Tibial nerve (tissue), 4 donors: Measurements from ENCODE around the gene SLC39A13. TPM values are rescaled to one million over a fixed set of nuclear protein-coding genes. Genes with fewer than 3 reads are reported as not detected.
A peak's percentile ranks its signal among the peaks of the same experiment; 100 is the strongest.

Source experiments
- DNase-seq, 2 donors: peaks; one replicate each; pipeline ENCODE4 v3.0.0-alpha.2; 2019; ENCODE audit warnings: low spot score in 2 of 2
- H3K27ac ChIP-seq, 4 donors: fragments of 200-600 bp; sonication (generic) in 3 of 4; one replicate each; pipeline ENCODE4 v1.5.1; 2017 to 2019; ENCODE audit warnings: mild to moderate bottlenecking in 1 of 4
- H3K27me3 ChIP-seq, 2 donors: fragments of 200-600 bp; sonication (generic) in 1 of 2; one replicate each; pipeline versions ENCODE4 v1.5.1 to v1.6.0; 2017 to 2019
- H3K36me3 ChIP-seq, 3 donors: fragments of 200-600 bp; sonication (generic); one replicate each; pipeline ENCODE4 v1.5.1; 2018 to 2019
- H3K4me1 ChIP-seq, 4 donors: fragments of 200-600 bp; sonication (generic) in 3 of 4; one replicate each; pipeline ENCODE4 v1.5.1; 2017 to 2019
- H3K4me3 ChIP-seq, 4 donors: fragments of 200-600 bp; sonication (generic) in 3 of 4; one replicate each; pipeline ENCODE4 v1.5.1; 2017 to 2019; ENCODE audit warnings: mild to moderate bottlenecking in 1 of 4, moderate library complexity in 1 of 4
- H3K9me3 ChIP-seq, 4 donors: fragments of 200-600 bp; sonication (generic) in 3 of 4; one replicate each; pipeline ENCODE4 v1.5.1; 2017 to 2019
- CTCF ChIP-seq, 5 experiments: fragments of 200-600 bp in 3 of 5; fragments of 450-650 bp in 2 of 5; sonication (generic) in 3 of 5; IDR thresholded peaks; one replicate each; pipeline ENCODE4 v1.5.1; 2016 to 2019; ENCODE audit warnings: antibody characterized with exemption in 5 of 5, mild to moderate bottlenecking in 3 of 5, moderate library complexity in 2 of 5
- EP300 ChIP-seq, 2 donors: sonication (generic); formaldehyde crosslinking; IDR thresholded peaks; one replicate each; pipeline ENCODE4 v1.6.1; 2017; ENCODE audit warnings: antibody characterized with exemption in 2 of 2, mild to moderate bottlenecking in 1 of 2
- POLR2A ChIP-seq, 2 donors: fragments of 450-650 bp; IDR thresholded peaks; one replicate each; pipeline ENCODE4 v1.6.1; 2017; ENCODE audit warnings: antibody characterized with exemption in 2 of 2, mild to moderate bottlenecking in 2 of 2, moderate library complexity in 2 of 2
- WGBS, 2 donors: methylation state at CpG; one replicate each; pipeline ENCODE4 v1.1.5; 2018; 5-methylcytosine and 5-hydroxymethylcytosine counted together
- total RNA-seq, 4 donors: library from RNA; depleted of rRNA; stranded (reverse); fragments of >200 nt; gene quantifications; one replicate each; pipeline ENCODE4 v1.1.0, GENCODE V29; 2016

SLC39A13 gene
- total RNA-seq, 4 donors from 2014 or later = 91.6 to 142 (median 116) TPM

DNA sequence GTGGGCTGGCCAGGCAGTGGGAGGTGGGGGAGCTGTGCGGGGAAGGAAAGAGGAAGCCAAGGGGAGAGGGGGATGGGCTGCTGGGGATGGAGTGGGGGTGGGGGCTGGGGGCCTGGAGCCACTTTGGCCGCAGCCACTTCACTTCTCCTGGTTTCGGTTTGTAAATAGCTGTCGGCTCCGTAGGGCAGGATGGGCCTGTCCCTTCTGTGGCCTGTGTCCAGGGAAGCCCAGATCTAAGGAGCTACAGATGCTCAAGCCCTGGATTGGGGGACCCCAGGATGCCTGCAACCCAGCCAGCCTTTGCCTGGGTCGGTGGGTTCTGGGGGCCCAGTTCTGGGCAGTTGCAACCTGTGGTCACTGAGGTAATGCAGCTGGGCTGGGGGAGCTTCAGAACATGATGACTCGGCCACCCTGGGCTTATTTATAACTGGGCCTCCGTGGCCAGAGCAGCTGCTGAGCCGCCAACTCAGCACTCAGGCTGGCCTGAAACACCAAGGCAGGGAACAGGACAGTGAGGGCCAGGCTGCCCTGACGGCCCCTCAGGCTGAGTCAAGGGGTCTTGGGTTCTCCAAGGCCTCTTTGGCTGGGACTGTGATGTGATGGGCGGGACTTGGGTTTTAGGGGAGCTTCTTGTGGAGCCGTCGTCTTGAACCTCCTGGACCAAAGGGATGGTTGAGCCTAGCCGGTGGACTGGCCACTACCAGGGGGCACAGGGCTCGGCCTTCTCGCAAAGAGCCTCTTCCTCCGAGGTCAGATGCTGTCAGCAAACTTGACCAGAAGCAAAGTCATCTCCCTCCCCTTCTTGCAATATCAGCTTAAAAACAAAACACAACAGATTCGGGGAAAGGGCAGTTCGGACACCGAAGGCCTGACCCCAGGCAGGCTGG lies 15.0 kb upstream of the SLC39A13 start:
- Histone ChIP-seq H3K4me1 (peaks cover 0 to 23% (median 0%) of the 10 kb centered on the region in 4 donors), H3K36me3 (no peaks in the 10 kb centered on the region), H3K4me3 (peak overlapping the region in 1 of 4 donors; percentile 28), H3K27me3 (no peaks in the 10 kb centered on the region), H3K27ac (peak overlapping the region in 3 of 4 donors; percentile 80 to 89 (median 87)), H3K9me3 (no peaks in the 10 kb centered on the region)
- TF ChIP-seq EP300 (IDR thresholded peaks at IDR 0.05) (no peak), CTCF (IDR thresholded peaks at IDR 0.05) (no peak), POLR2A (IDR thresholded peaks at IDR 0.05) (no peak)
- WGBS, 2 donors = 61 to 62% methylated on average over 10 to 17 of the region's 20 CpGs
- no peak for DNase-seq

DNA sequence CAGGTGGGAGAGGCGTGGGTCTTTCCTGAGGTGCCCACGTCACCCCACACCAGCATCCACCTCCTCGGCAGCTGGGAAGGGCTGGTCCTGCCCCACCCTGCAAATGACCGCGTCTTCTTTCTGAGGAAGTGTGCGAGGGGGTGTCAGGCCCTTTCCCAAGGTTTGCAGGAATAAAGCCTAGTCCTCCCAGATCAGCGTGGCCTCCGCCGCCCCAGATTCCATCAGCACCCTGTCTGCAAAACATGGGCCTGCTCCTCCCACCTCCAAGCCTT lies 14.4 kb upstream of the SLC39A13 start:
- H3K9me3 ChIP-seq = no peaks in the 10 kb centered on the region
- WGBS, 2 donors = 86 to 97% methylated on average over 6 to 9 of the region's 9 CpGs
- H3K27me3 ChIP-seq = no peaks in the 10 kb centered on the region
- no peak for DNase-seq
- H3K4me1 ChIP-seq = peaks cover 0 to 23% (median 0%) of the 10 kb centered on the region in 4 donors
- peak overlapping the region in 1 of 4 donors; percentile 28 for H3K4me3 ChIP-seq
- TF ChIP-seq POLR2A (IDR thresholded peaks at IDR 0.05) = no peak
- TF ChIP-seq EP300 (IDR thresholded peaks at IDR 0.05) = no peak
- TF ChIP-seq CTCF (IDR thresholded peaks at IDR 0.05) = no peak
- peak overlapping the region in 3 of 4 donors; percentile 80 to 89 (median 87) for H3K27ac ChIP-seq
- no peaks in the 10 kb centered on the region for H3K36me3 ChIP-seq

- Histone ChIP-seq H3K27me3 (no peaks in the 10 kb centered on the region), H3K27ac (peak overlapping the region; percentile 61 to 89 (median 84)), H3K9me3 (no peaks in the 10 kb centered on the region), H3K4me3 (peak overlapping the region in 2 of 4 donors; percentile 20 to 28), H3K4me1 (peaks cover 0 to 23% (median 2%) of the 10 kb centered on the region in 4 donors), H3K36me3 (no peaks in the 10 kb centered on the region)
- WGBS, 2 donors = 66 to 75% methylated on average over 21 to 38 of the region's 39 CpGs
- no peak for DNase-seq
- no peak for TF ChIP-seq CTCF (IDR thresholded peaks at IDR 0.05)
- peak in 1 of 2 donors; percentile 63 for TF ChIP-seq EP300 (IDR thresholded peaks at IDR 0.05)
- peak in 1 of 2 donors; percentile 28 for TF ChIP-seq POLR2A (IDR thresholded peaks at IDR 0.05)
These were observed 13.8 kb upstream of the SLC39A13 start for GRCh38 chr11:47394322-47395222.

- WGBS, 2 donors = 74 to 85% methylated on average over 20 to 25 of the region's 25 CpGs
- DNase-seq = no peak
- Histone ChIP-seq H3K9me3 (no peaks in the 10 kb centered on the region), H3K27me3 (no peaks in the 10 kb centered on the region), H3K36me3 (no peaks in the 10 kb centered on the region), H3K27ac (peak overlapping the region; percentile 61 to 89 (median 84)), H3K4me3 (peak overlapping the region in 2 of 4 donors; percentile 20 to 28), H3K4me1 (peaks cover 0 to 24% (median 7%) of the 10 kb centered on the region in 4 donors)
- TF ChIP-seq CTCF (IDR thresholded peaks at IDR 0.05) (no peak), EP300 (IDR thresholded peaks at IDR 0.05) (no peak), POLR2A (IDR thresholded peaks at IDR 0.05) (no peak)
These were observed 13.0 kb upstream of the SLC39A13 start for GRCh38 chr11:47395223-47396048.
